ENCODE data around the gene SENP1. TPM values are rescaled to one million over a fixed set of nuclear protein-coding genes. Genes with fewer than 3 reads are reported as not detected.

The SENP1 gene
- total RNA-seq, 1 experiment from 2014 or later, result 24.5 TPM

- H3K4me1 Mint-ChIP-seq (ENCODE audit: insufficient read depth, unreplicated experiment), result peaks cover 24% of the 10 kb centered on the region
- peak overlapping the region; percentile 91 for H3K4me3 Mint-ChIP-seq (ENCODE audit: unreplicated experiment)
- H3K9me3 Mint-ChIP-seq (ENCODE audit: unreplicated experiment), result no peaks in the 10 kb centered on the region
- no peak for TF ChIP-seq CTCF (IDR thresholded peaks at IDR 0.05; ENCODE audit: unreplicated experiment)
- ChIA-PET POLR2A (interaction anchor here (0.6 to 8.4 kb wide), 9 partner anchors 12 to 575 kb away, joined by 3 to 99 read pairs (median 4); partner anchors contain the start of genes ASB8, KANSL2 and PFKM), CTCF (interaction anchor here (0.6 to 1.5 kb wide), 7 partner anchors 10 to 60 kb away, joined by 3 to 5 read pairs (median 4); no protein-coding TSS in a partner anchor)
- H3K36me3 Mint-ChIP-seq (ENCODE audit: insufficient read depth, unreplicated experiment), result peaks cover 6% of the 10 kb centered on the region
- intact Hi-C loops (cut with micrococcal nuclease), result loop anchor here (2.0 kb wide), 1 partner anchor 50 kb away; the partner anchor contains the start of gene ASB8
- H3K27ac Mint-ChIP-seq (ENCODE audit: low read depth, unreplicated experiment), result peak overlapping the region; percentile 98
- H3K27me3 Mint-ChIP-seq (ENCODE audit: insufficient read depth, unreplicated experiment), result peaks cover 12% of the 10 kb centered on the region
- no peak for DNase-seq (ENCODE audit: unreplicated experiment)
- BruUV-seq (replicated peaks), result no TSS peak
Observed at GRCh38 chr12:48106681-48107613, 1.1 kb upstream of the SENP1 start.

GRCh38 chr12:48105321-48105866 is 485 bp downstream of the SENP1 start:
- H3K27me3 Mint-ChIP-seq (ENCODE audit: insufficient read depth, unreplicated experiment), result peaks cover 12% of the 10 kb centered on the region
- TF ChIP-seq CTCF (IDR thresholded peaks at IDR 0.05; ENCODE audit: unreplicated experiment), result no peak
- H3K4me3 Mint-ChIP-seq (ENCODE audit: unreplicated experiment), result peak overlapping the region; percentile 91
- H3K4me1 Mint-ChIP-seq (ENCODE audit: insufficient read depth, unreplicated experiment), result peaks cover 28% of the 10 kb centered on the region
- DNase-seq (ENCODE audit: unreplicated experiment), result no peak
- CTCF ChIA-PET, result interaction anchor here (0.6 to 1.0 kb wide), 4 partner anchors 14 to 454 kb away, joined by 3 read pairs; partner anchors contain the start of gene PFKM
- BruUV-seq (replicated peaks), result no TSS peak
- peaks cover 6% of the 10 kb centered on the region for H3K36me3 Mint-ChIP-seq (ENCODE audit: insufficient read depth, unreplicated experiment)
- H3K9me3 Mint-ChIP-seq (ENCODE audit: unreplicated experiment), result no peaks in the 10 kb centered on the region
- H3K27ac Mint-ChIP-seq (ENCODE audit: low read depth, unreplicated experiment), result peak overlapping the region; percentile 98
- intact Hi-C loops (cut with micrococcal nuclease), result no loop called here
- POLR2A ChIA-PET, result interaction anchor here (0.6 to 8.4 kb wide), 18 partner anchors 13 to 577 kb away, joined by 3 to 99 read pairs (median 4); partner anchors contain the start of genes ASB8, KANSL2, PFKM and VDR

DNA sequence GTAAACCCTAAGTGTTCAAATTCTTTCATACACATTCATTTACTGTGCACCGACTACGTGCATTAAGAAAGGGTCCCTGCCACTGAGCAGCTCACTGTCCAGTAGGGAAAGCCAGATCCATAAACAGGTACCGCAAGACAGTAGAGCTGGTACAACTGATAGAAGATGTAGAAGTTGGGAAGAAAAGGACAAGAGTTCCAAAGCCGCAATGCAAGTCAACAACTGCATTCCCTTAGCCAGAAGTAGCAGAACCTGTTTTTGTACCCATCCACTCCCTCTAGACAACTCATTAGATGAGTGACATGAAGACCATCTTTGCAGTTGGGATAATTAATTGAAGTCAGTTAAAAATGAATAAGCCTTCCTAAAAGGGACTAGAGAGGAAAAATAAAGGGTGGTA is 1.3 kb downstream of the SENP1 start:
- DNase-seq (ENCODE audit: unreplicated experiment), result no peak
- intact Hi-C loops (cut with micrococcal nuclease), result no loop called here
- Mint-ChIP-seq H3K4me3 (ENCODE audit: unreplicated experiment) (peak overlapping the region; percentile 91), H3K27me3 (ENCODE audit: insufficient read depth, unreplicated experiment) (peaks cover 3% of the 10 kb centered on the region), H3K36me3 (ENCODE audit: insufficient read depth, unreplicated experiment) (peaks cover 6% of the 10 kb centered on the region), H3K9me3 (ENCODE audit: unreplicated experiment) (no peaks in the 10 kb centered on the region), H3K27ac (ENCODE audit: low read depth, unreplicated experiment) (peak overlapping the region; percentile 98), H3K4me1 (ENCODE audit: insufficient read depth, unreplicated experiment) (peaks cover 22% of the 10 kb centered on the region)
- ChIA-PET POLR2A (interaction anchor here (0.8 to 8.4 kb wide), 6 partner anchors 14 to 577 kb away, joined by 3 to 99 read pairs (median 6); partner anchors contain the start of genes KANSL2, PFKM and VDR), CTCF (interaction anchor here (0.6 to 1.3 kb wide), 2 partner anchors 28 to 515 kb away, joined by 3 read pairs; no protein-coding TSS in a partner anchor)
- no peak for TF ChIP-seq CTCF (IDR thresholded peaks at IDR 0.05; ENCODE audit: unreplicated experiment)
- BruUV-seq (replicated peaks), result no TSS peak

DNA sequence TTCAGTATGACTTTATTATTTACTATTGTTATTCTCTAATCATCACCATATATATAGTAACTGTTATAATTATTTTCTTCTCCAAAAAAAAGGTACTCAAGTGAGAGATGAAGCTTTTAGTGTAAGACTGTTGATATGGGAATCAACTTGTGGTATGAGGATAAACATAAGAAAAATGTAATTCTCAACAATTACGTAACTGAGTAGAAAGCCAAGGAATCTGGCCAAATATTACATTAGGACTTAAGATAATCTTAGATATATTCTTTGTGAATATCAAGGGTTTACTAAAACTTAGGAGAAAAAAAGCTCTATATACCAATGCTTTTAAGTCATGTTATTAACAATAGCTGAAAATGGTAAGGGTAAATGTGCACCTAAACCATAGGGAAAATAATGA is 13.3 kb downstream of the SENP1 start:
- Mint-ChIP-seq H3K36me3 (ENCODE audit: insufficient read depth, unreplicated experiment) (peaks cover 57% of the 10 kb centered on the region), H3K27ac (ENCODE audit: low read depth, unreplicated experiment) (no peak overlapping the region), H3K9me3 (ENCODE audit: unreplicated experiment) (no peaks in the 10 kb centered on the region), H3K27me3 (ENCODE audit: insufficient read depth, unreplicated experiment) (no peaks in the 10 kb centered on the region), H3K4me3 (ENCODE audit: unreplicated experiment) (no peak overlapping the region), H3K4me1 (ENCODE audit: insufficient read depth, unreplicated experiment) (no peaks in the 10 kb centered on the region)
- DNase-seq (ENCODE audit: unreplicated experiment), result no peak
- ChIA-PET POLR2A (interaction anchor here (0.6 to 1.1 kb wide), 3 partner anchors 11 to 115 kb away, joined by 3 to 4 read pairs (median 3); no protein-coding TSS in a partner anchor), CTCF (interaction anchor here (0.7 to 1.4 kb wide), 3 partner anchors 10 to 526 kb away, joined by 3 to 4 read pairs (median 3); no protein-coding TSS in a partner anchor)
- TF ChIP-seq CTCF (IDR thresholded peaks at IDR 0.05; ENCODE audit: unreplicated experiment), result no peak
- intact Hi-C loops (cut with micrococcal nuclease), result no loop called here
- no TSS peak for BruUV-seq (replicated peaks)

Data from MCF 10A (cell line).